Measurements from ENCODE around the gene HECTD4.

HECTD4 gene

GRCh38 chr12:112179916-112180315 lies 202.3 kb downstream of the HECTD4 start:
- DNase-seq = no peak

DNA sequence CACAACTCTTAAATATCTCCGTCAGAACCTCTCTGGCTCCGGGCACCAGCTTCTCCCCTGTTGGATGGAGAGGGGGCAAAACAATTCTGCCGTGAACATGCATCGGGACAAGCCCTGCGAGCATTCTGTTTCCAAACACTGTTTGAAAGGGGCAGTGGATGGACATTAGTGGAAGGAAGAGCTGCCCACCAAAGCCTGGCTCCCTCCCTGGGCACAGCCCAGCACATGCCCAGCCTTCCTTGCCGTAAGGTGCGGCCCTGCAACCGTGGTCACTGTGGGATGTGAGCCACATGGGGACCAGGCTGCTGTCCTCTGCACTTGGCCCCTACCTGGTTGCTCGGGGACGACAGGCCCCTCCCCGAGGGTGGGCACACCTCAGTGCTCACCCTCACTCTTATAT lies 202.9 kb downstream of the HECTD4 start:
- DNase-seq = no peak

- no peak for DNase-seq
These were observed 203.4 kb downstream of the HECTD4 start for GRCh38 chr12:112178796-112179195.

DNA sequence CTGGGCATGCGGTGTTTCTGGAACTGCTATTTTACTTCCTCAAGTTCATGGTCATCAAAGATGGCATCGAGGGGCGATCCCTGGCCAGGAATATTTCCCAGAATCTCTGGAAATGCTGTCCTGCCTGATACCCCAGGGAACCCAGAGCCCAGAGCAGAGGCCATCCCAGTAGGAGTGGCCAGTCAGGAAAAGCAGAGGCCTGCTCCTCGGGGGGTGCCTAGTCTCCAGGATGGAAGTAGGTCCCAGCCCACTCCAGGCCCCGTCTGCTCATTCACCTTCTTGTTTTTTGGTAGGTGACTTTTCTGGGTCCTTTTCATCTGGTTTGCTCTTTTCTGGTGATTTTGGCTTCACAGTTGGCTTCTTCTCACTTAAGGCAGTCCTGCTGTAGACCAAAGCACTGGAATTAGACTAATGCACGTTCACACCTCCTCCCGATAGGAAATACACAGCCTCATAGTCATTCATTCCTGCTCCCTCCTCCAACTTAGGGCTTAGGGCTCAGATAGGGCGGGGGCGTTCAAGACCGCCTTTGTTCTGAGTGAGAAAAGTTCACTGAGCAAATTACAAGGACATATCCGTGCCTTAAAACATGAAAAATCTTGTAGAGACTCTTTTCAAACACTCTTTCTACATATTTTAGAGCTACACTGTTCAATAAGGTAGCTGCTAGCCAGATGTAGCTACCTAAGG lies 205.8 kb downstream of the HECTD4 start:
- DNase-seq = no peak

- no peak for DNase-seq
These were observed 206.7 kb downstream of the HECTD4 start for GRCh38 chr12:112175361-112176155.

DNA sequence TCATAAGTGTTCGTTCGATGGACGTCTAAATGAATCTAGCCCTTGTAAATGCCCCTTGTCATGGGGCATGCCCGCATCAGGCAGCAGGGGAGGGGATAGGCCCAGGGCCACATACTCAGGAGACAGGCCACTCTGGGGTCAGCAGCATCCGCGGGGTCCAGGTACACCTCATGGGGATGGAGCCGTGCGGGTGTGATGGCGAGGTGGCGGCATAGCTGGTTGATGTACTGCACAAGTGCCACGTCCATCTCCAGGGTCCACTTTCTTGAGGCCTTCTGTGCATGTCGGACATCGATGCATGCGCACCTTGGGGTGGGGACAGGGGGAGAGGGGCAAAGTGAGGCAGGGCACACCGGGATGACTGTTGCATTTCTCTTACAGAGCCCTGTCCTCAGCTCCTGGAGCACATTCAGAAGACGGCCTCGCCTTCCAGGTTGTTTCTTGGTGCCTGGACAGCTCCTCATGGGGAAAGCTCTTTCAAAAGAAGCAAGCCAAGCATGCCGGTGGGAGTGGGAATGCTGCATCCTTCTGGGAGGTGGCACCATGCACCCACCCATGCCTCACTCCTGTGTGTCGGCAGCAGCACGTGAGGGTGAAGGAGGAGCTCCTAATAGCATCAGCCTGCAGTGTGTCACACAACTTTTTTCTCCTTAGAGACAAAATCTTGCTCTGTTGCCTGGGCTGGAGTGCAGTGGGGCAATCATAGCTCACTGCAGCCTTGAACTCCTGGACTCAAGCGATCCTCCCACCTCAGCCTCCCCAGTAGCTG lies 209.5 kb downstream of the HECTD4 start:
- peak in 4 of 56 donors; percentile 8 to 26 (median 14) for DNase-seq

DNA sequence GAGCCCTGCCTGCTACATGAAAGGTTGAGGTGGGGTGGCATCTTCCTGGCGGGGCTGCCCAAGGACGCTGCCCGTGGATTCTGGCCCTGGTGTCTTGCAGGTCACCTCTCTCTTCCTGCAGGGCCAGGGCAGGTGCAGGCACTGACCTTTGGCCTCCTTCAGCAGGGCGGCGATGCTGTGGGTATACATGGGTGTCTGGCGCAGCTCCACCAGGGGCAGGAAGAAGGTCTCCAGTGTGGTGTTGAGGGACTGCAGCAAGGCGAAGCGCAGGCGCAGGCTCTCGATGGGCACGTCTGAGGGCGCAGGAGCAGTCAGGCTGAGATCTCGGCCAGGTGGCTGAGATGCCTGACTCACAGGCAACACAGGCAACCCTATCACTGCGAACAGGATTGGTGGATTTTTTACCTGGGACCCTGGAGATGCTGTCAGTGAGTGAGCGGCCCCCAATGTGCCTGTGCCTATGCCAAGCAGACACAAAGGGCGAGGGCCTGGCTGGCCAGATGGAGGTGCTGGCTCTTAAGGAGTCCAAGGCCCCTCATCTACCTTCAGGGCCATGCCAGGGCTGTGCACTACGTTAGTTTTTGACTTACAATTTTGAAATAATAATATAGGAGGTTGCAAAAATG lies 211.1 kb downstream of the HECTD4 start:
- no peak for DNase-seq

- peak in 1 of 56 donors; percentile 24 for DNase-seq
These were observed 211.9 kb downstream of the HECTD4 start for GRCh38 chr12:112170376-112170775.

GRCh38 chr12:112169966-112170365 lies 212.3 kb downstream of the HECTD4 start:
- DNase-seq = no peak

DNA sequence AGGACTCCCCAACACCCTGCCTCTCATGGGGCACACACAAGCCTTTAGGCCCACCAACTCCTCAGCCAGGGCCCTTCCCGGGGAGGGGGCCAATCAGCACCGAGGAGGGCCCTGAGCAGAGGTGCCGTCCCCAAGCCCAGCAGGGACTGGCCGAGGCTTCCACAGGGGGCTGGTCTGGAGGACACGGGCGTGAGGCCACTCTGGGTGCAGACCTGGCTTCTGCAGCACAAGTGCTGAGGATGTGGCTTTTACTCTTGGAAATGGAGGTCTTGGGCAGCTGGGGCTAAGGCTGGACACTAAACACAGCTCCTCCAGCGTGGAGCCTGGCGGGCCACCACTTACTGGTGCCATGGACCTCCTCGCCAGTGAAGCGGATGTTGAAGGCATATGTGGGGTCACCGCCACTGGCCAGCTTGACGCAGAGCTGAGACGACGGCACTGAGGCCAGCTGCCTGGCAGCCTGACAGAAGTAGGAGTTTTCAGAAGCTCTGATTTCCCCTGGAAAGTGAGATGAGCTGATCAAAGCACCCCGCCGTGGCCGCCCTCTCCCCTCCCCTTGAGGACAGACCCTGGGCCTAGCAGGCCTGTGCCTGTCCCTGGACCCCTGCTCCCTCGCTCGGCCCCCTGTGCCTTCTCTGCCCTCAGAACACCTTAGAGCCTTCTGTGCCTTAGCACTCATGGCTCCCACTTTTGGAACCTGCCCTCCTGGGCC lies 212.9 kb downstream of the HECTD4 start:
- no peak for DNase-seq

- no peak for DNase-seq
These were observed 213.7 kb downstream of the HECTD4 start for GRCh38 chr12:112168561-112168971.

GRCh38 chr12:112167718-112168525 lies 214.3 kb downstream of the HECTD4 start:
- DNase-seq = no peak

GRCh38 chr12:112167031-112167461 lies 215.2 kb downstream of the HECTD4 start:
- DNase-seq = no peak

GRCh38 chr12:112166051-112167015 lies 215.9 kb downstream of the HECTD4 start:
- no peak for DNase-seq

GRCh38 chr12:112165624-112166023 lies 216.6 kb downstream of the HECTD4 start:
- no peak for DNase-seq

DNA sequence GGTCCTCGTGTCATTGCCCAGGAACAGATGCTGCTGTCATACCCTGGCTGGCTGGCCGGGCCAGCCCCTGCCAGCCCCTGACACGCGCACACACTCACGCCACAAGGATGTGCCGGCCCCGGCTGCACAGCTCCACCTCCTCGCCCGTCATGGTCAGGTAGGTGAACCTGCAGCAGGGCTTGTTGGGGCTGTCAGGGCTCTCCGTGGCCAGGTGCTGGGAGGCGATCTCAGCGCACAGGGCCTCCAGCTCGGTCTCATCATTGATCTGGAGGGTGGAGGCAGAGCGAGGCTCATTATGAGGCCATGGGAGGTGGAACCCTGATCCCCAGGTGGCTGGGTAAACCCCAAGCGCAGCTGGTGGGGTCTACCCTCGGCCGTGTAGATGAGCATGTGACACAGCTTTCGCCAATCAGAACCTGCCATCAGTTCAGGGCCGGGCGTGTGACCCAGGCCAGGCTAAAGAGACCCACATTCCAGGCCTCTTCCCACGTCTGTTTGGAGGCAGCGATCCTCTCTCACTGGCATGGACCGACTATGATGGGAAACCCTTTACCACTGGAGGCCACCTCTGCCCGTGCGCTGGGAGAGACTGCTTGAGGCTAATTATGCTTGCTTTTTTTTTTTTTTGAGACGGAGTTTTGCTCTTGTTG lies 218.1 kb downstream of the HECTD4 start:
- no peak for DNase-seq

DNA sequence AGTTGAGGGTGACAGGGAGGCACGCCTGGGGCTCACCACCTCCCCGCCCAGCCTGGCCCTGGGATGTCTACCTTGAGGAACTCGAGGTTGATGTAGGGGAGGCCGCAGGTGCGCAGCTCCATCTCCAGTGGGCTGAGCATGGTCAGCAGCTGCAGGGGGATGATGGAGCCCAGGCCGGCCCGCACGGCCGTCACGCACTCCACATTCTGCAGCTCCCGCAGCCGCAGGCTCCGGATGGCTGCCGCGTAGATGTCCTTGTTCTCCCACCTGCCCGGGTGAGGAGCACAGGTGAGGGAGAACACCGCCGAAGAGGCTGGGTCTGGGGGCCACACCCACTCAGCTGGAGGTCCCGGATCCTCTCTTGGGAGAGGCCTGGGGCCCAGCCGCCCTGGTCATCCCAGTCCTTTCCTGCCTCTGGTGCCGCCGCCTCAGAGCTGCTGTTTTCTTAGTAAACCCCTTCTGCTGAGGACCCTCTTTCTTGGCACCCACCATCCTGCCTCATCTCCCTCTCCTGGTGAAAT lies 218.7 kb downstream of the HECTD4 start:
- DNase-seq = no peak

DNA sequence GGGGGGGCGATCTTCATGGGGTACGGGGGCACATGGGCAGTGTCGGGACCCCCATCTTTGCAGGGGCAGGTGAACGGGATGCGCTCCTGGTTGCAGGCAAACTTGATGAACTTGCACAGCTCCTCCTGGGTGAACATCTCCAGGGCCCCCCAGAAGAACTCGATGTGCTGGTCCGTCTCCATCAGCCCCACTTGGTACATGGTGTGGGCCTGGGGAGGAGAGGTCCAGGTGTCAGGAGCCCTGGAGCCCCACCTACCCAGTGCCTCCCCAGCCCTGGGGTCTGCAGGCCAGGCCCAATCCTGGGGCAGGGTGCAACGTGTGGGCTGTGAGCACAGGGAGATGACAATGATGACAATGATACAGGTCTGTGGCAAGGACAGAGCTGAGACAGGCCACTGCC lies 219.2 kb downstream of the HECTD4 start:
- DNase-seq = no peak

All from nucleus accumbens (tissue), 56 donors.